ENCODE data around the gene ASPHD1. TPM values are rescaled to one million over a fixed set of nuclear protein-coding genes. Genes with fewer than 3 reads are reported as not detected.
"Not testable (repeated sequence)": the region's sequence is repeated elsewhere in the genome, so short reads cannot be mapped to it uniquely, and the experiment has no call there.

The ASPHD1 gene
- total RNA-seq, 3 donors from 2014 or later: 1.6 to 1.9 (median 1.8) TPM

GRCh38 chr16:29863669-29863984 is 36.7 kb upstream of the ASPHD1 start:
- ATAC-seq (no peak), DNase-seq (no peak)
- H3K9me3 ChIP-seq: no peaks in the 10 kb centered on the region
- no peak for TF ChIP-seq CTCF (IDR thresholded peaks at IDR 0.05)
- intact Hi-C loops (cut with DNase I, micrococcal nuclease): no loop called here
- H3K36me3 ChIP-seq (ENCODE audit: low read depth): peaks cover 7% of the 10 kb centered on the region
- H3K4me1 ChIP-seq (ENCODE audit: low read depth): peaks cover 18% of the 10 kb centered on the region
- no peak overlapping the region for H3K4me3 ChIP-seq

- H3K4me1 ChIP-seq (ENCODE audit: low read depth): peaks cover 18% of the 10 kb centered on the region
- H3K9me3 ChIP-seq: no peaks in the 10 kb centered on the region
- peaks cover 2% of the 10 kb centered on the region for H3K36me3 ChIP-seq (ENCODE audit: low read depth)
- DNase-seq: no peak
- H3K4me3 ChIP-seq: no peak overlapping the region
- intact Hi-C loops (cut with DNase I, micrococcal nuclease): no loop called here
- ATAC-seq: no peak
- TF ChIP-seq CTCF (IDR thresholded peaks at IDR 0.05): no peak
Observed at GRCh38 chr16:29864205-29864604, 36.1 kb upstream of the ASPHD1 start.

GRCh38 chr16:29868396-29869009 is 31.8 kb upstream of the ASPHD1 start:
- Histone ChIP-seq H3K9me3 (no peaks in the 10 kb centered on the region), H3K4me3 (no peak overlapping the region), H3K4me1 (ENCODE audit: low read depth) (no peaks in the 10 kb centered on the region), H3K36me3 (ENCODE audit: low read depth) (no peaks in the 10 kb centered on the region)
- TF ChIP-seq CTCF (IDR thresholded peaks at IDR 0.05): no peak
- intact Hi-C loops (cut with DNase I, micrococcal nuclease): no loop called here
- ATAC-seq: no peak
- no peak for DNase-seq

- H3K4me1 ChIP-seq (ENCODE audit: low read depth); ATAC-seq; H3K4me3 ChIP-seq; H3K36me3 ChIP-seq (ENCODE audit: low read depth); intact Hi-C loops (cut with DNase I, micrococcal nuclease); DNase-seq; H3K9me3 ChIP-seq: not testable (repeated sequence)
Observed at GRCh38 chr16:29869067-29869466, 31.2 kb upstream of the ASPHD1 start.

GRCh38 chr16:29871822-29872546 is 28.3 kb upstream of the ASPHD1 start:
- Histone ChIP-seq H3K9me3 (no peaks in the 10 kb centered on the region), H3K4me1 (ENCODE audit: low read depth) (no peaks in the 10 kb centered on the region), H3K36me3 (ENCODE audit: low read depth) (no peaks in the 10 kb centered on the region), H3K4me3 (no peak overlapping the region)
- TF ChIP-seq CTCF (IDR thresholded peaks at IDR 0.05): no peak
- intact Hi-C loops (cut with DNase I, micrococcal nuclease): no loop called here
- no peak for DNase-seq
- no peak for ATAC-seq

GRCh38 chr16:29873319-29873718 is 27.0 kb upstream of the ASPHD1 start:
- TF ChIP-seq CTCF (IDR thresholded peaks at IDR 0.05): no peak
- no peak for ATAC-seq
- H3K36me3 ChIP-seq (ENCODE audit: low read depth): no peaks in the 10 kb centered on the region
- H3K9me3 ChIP-seq: no peaks in the 10 kb centered on the region
- H3K4me3 ChIP-seq: no peak overlapping the region
- no peaks in the 10 kb centered on the region for H3K4me1 ChIP-seq (ENCODE audit: low read depth)
- DNase-seq: no peak
- intact Hi-C loops (cut with DNase I, micrococcal nuclease): no loop called here
